Adipocyte (in vitro differentiated cells): ENCODE data around the gene DYSF.
A peak's percentile ranks its signal among the peaks of the same experiment; 100 is the strongest.

ENCODE experiments used
- DNase-seq: peaks from one replicate; pipeline ENCODE4 v3.0.0-alpha.2; 2015; ENCODE audit warnings: low read depth
- H3K27me3 ChIP-seq: replicated peaks from 2 replicates; pipeline ENCODE4 v1.7.0; 2013; ENCODE audit warnings: mild to moderate bottlenecking, low read length, moderate library complexity; ENCODE audit not compliant: control insufficient read depth, insufficient read depth
- H3K36me3 ChIP-seq: 2 replicates; pipeline ENCODE4 v1.7.0; 2013; ENCODE audit warnings: low read length, mild to moderate bottlenecking, moderate library complexity; ENCODE audit not compliant: control insufficient read depth, insufficient read depth, severe bottlenecking
- H3K4me1 ChIP-seq: 2 replicates; pipeline ENCODE4 v1.7.0; 2013; ENCODE audit warnings: mild to moderate bottlenecking, low read length, moderate library complexity; ENCODE audit not compliant: control insufficient read depth, insufficient read depth
- H3K4me3 ChIP-seq: 2 replicates; pipeline ENCODE4 v1.7.0; 2013; ENCODE audit warnings: mild to moderate bottlenecking, low read length, moderate library complexity
- H3K9ac ChIP-seq: 2 replicates; pipeline ENCODE4 v1.7.0; 2013; ENCODE audit warnings: mild to moderate bottlenecking, low read length, moderate library complexity
- H3K9me3 ChIP-seq: 2 replicates; pipeline ENCODE4 v1.7.0; 2013; ENCODE audit warnings: mild to moderate bottlenecking, low read length, moderate library complexity; ENCODE audit not compliant: control insufficient read depth

DYSF gene

DNA sequence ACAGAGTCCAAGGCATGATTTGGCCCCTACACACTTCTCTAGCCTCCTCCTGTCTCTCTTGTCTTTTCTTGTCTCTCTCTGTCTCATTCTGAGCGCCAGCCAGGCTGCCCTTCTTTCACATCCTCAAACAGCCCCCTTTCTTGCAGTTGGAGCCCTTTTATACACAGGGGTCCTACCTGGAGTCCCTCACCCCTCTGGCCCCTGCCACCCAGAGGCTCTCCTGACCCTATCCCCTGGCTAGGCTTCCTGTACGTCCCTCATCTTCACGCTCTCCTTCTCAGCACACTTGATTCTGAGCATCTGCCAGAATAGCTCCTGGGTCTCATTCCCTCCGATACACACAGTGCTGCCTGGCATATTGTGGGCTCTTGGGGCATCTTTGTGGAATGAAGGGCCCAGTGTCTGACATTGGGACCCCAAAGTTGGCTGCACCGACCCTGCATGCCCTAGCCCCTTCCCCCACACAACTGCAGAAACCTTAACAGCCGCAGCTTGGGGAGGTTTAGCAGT is 261.9 kb downstream of the DYSF start:
- Histone ChIP-seq H3K36me3 (no peaks in the 10 kb centered on the region), H3K27me3 (no peaks in the 10 kb centered on the region), H3K4me3 (no peak overlapping the region), H3K4me1 (peaks cover 70% of the 10 kb centered on the region), H3K9me3 (no peaks in the 10 kb centered on the region), H3K9ac (no peak overlapping the region)
- no peak for DNase-seq

- Histone ChIP-seq H3K27me3 (no peaks in the 10 kb centered on the region), H3K4me1 (peaks cover 71% of the 10 kb centered on the region), H3K4me3 (peak overlapping the region; percentile 26), H3K9me3 (no peaks in the 10 kb centered on the region), H3K36me3 (no peaks in the 10 kb centered on the region), H3K9ac (peak overlapping the region; percentile 67)
- no peak for DNase-seq
Observed at GRCh38 chr2:71715951-71716696, 262.8 kb downstream of the DYSF start.

- Histone ChIP-seq H3K9ac (peak overlapping the region; percentile 67), H3K4me1 (peaks cover 79% of the 10 kb centered on the region), H3K9me3 (no peaks in the 10 kb centered on the region), H3K27me3 (no peaks in the 10 kb centered on the region), H3K4me3 (peak overlapping the region; percentile 26), H3K36me3 (no peaks in the 10 kb centered on the region)
- DNase-seq: peak; percentile 88
Observed at GRCh38 chr2:71716697-71717624, 263.6 kb downstream of the DYSF start.

DNA sequence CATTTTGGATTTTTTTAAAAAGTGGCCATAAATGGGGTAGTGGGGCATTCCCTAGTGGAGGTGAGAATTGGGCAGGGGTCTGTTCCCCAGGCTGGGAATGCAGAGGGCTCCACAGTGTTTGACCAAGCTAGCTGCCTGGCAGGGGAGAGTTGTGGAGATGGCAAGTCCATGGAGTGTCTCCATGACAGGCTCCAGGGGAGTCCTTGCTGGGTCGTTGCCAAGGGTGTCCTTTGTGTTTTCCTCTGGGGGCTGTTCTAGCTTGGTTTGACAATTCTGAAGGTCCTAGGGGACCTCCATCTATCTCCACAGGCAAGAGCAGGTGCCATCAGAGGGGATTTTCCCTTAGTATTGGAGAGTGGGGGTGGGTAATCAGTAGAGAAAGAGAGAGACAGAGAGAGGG is 265.3 kb downstream of the DYSF start:
- Histone ChIP-seq H3K4me1 (peaks cover 74% of the 10 kb centered on the region), H3K9me3 (no peaks in the 10 kb centered on the region), H3K9ac (peak overlapping the region; percentile 76), H3K27me3 (no peaks in the 10 kb centered on the region), H3K36me3 (no peaks in the 10 kb centered on the region), H3K4me3 (no peak overlapping the region)
- DNase-seq: no peak

DNA sequence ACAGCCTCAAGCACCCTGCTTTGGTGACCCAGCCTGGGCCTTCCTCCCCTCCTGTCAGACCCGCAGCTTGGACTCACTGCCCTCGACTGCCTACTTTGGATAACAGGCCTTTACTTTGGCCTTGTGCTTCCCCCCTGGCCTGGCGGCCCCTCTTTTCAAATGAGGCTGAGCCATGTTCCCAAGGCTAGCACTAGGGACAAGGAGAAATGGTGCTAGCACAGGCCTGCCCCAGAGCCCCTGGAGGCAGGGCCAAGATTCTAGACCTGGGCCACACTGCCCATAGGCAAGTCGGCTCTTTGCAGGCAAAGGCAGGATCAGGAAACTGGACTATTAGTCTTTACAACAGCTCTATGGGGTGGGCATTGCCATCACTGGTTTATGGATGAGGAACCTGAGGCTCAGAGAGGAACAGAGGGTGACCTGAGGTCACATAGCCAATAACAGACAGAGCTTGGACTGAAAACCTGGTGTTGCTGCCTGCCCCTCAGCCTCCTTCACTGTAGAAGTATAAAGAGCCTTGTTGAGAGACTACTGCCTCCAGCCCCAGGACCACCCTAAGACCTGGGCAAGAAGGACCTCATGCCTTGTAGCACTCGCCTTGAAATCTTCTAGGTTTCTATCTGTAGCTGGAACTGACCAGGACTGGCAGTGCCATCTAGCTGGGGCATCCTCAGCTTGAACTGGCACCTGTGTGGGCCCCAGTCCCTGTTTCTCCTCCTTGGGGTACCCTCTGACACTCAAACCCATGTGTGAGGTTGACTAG is 266.3 kb downstream of the DYSF start:
- Histone ChIP-seq H3K9ac (peak overlapping the region; percentile 76), H3K36me3 (no peaks in the 10 kb centered on the region), H3K27me3 (no peaks in the 10 kb centered on the region), H3K4me1 (peaks cover 64% of the 10 kb centered on the region), H3K9me3 (peaks cover 5% of the 10 kb centered on the region), H3K4me3 (peak overlapping the region; percentile 31)
- DNase-seq: no peak

DNA sequence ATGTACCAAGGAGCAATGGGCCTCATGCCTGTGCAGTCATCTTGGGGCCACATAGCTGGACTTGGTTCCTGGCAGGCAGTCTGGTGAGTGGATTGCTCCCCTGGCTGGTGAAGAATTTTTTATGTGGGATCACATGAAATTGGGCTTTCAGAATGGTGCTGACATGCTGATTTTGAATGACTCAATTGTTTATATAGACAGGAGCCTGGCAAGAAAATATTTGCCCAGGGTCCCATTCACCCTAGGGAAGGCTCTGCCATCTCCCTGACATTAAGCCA is 266.9 kb downstream of the DYSF start:
- DNase-seq: peak; percentile 44
- Histone ChIP-seq H3K9ac (peak overlapping the region; percentile 76), H3K4me1 (peaks cover 61% of the 10 kb centered on the region), H3K4me3 (peak overlapping the region; percentile 31), H3K27me3 (no peaks in the 10 kb centered on the region), H3K9me3 (peaks cover 10% of the 10 kb centered on the region), H3K36me3 (no peaks in the 10 kb centered on the region)

DNA sequence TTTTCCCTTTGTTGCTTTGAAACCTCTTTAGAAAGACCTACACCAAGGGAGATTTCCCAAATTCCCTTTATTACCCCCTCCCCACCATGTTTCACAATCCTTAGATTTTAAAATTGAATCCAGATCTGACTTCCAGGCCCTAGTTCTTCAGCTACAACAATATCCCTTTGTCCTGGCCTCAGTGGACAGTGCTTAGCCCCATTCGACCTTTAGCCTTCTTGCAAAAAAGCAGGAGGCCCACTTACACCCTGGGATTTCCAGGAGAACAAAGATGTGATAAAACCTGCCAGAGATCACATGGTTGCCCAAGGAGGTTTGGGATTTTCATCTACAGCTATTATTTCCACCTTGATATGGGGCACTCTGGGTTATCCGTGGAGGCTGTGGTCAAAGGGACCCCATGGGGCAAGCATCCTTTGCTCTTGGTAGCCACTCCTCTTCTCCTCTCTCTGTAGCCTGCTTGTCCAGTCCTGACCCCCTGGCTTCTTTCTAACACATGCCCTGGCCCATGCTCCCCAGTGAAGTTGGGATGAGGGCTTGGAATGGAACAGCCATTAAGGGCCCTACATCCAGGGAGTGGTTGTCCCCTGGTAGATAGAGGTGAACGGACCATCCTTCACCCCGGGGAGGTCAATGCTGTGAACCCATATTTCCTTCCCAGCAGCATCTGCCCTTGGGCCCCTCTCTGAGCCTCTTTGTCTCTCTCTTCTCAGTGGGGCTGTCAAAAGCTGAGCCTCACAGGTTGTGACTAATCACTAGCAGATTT is 267.4 kb downstream of the DYSF start:
- Histone ChIP-seq H3K9ac (peak overlapping the region; percentile 76), H3K4me1 (peaks cover 58% of the 10 kb centered on the region), H3K27me3 (no peaks in the 10 kb centered on the region), H3K4me3 (peak overlapping the region; percentile 8), H3K9me3 (peaks cover 16% of the 10 kb centered on the region), H3K36me3 (no peaks in the 10 kb centered on the region)
- no peak for DNase-seq

- H3K27me3 ChIP-seq: no peaks in the 10 kb centered on the region
- H3K9me3 ChIP-seq: peaks cover 18% of the 10 kb centered on the region
- H3K36me3 ChIP-seq: no peaks in the 10 kb centered on the region
- no peak overlapping the region for H3K4me3 ChIP-seq
- H3K9ac ChIP-seq: peak overlapping the region; percentile 50
- H3K4me1 ChIP-seq: peaks cover 53% of the 10 kb centered on the region
- peak; percentile 48 for DNase-seq
Observed at GRCh38 chr2:71721362-71721665, 268.0 kb downstream of the DYSF start.

- Histone ChIP-seq H3K9me3 (peaks cover 18% of the 10 kb centered on the region), H3K27me3 (no peaks in the 10 kb centered on the region), H3K36me3 (no peaks in the 10 kb centered on the region), H3K9ac (peak overlapping the region; percentile 50), H3K4me3 (no peak overlapping the region), H3K4me1 (peaks cover 49% of the 10 kb centered on the region)
- DNase-seq: no peak
Observed at GRCh38 chr2:71721669-71722068, 268.3 kb downstream of the DYSF start.

- Histone ChIP-seq H3K9ac (peak overlapping the region; percentile 50), H3K4me1 (peaks cover 49% of the 10 kb centered on the region), H3K4me3 (no peak overlapping the region), H3K36me3 (no peaks in the 10 kb centered on the region), H3K27me3 (no peaks in the 10 kb centered on the region), H3K9me3 (peaks cover 18% of the 10 kb centered on the region)
- no peak for DNase-seq
Observed at GRCh38 chr2:71722286-71722685, 268.9 kb downstream of the DYSF start.
